ENCODE measurements around the gene CCDC85A. TPM values are rescaled to one million over a fixed set of nuclear protein-coding genes. Genes with fewer than 3 reads are reported as not detected.

Gene CCDC85A
- total RNA-seq, 6 donors from 2014 or later: 11.6 to 41.7 (median 26.1) TPM

DNA sequence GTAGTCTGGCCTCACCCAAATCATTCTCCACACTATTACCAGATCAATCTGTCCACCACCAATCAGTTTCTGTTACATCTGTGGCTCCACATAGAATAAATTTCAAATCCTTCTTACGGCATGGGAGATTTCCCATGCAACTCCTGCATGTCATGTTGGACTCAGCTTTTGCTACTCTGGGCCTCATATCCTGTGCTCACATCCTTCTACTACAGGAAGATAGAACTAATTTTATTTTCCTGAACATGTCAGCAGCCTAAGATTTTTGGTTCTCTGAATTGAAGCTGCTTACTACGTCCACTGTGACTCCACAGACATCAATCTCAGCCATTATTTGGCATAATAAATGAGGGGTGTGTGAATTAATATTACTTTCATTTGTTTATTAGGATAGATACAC is 181.1 kb downstream of the CCDC85A start:
- TF ChIP-seq, protein P1, sequence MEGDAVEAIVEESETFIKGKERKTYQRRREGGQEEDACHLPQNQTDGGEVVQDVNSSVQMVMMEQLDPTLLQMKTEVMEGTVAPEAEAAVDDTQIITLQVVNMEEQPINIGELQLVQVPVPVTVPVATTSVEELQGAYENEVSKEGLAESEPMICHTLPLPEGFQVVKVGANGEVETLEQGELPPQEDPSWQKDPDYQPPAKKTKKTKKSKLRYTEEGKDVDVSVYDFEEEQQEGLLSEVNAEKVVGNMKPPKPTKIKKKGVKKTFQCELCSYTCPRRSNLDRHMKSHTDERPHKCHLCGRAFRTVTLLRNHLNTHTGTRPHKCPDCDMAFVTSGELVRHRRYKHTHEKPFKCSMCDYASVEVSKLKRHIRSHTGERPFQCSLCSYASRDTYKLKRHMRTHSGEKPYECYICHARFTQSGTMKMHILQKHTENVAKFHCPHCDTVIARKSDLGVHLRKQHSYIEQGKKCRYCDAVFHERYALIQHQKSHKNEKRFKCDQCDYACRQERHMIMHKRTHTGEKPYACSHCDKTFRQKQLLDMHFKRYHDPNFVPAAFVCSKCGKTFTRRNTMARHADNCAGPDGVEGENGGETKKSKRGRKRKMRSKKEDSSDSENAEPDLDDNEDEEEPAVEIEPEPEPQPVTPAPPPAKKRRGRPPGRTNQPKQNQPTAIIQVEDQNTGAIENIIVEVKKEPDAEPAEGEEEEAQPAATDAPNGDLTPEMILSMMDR (IDR thresholded peaks at IDR 0.05): no peak
- TF ChIP-seq POLR2A (IDR thresholded peaks at IDR 0.05) (no peak), POLR2AphosphoS5 (IDR thresholded peaks at IDR 0.05) (no peak), EP300 (IDR thresholded peaks at IDR 0.05) (no peak)
- H3K27me3 ChIP-seq: no peaks in the 10 kb centered on the region
- no peak overlapping the region for H3K4me3 ChIP-seq
- H3K9me3 ChIP-seq: no peaks in the 10 kb centered on the region
- H3K36me3 ChIP-seq: no peaks in the 10 kb centered on the region
- H3K27ac ChIP-seq: no peak overlapping the region
- DNase-seq (no peak), ATAC-seq (ENCODE audit: low FRiP score in 2 of 2) (no peak)
- H3K4me1 ChIP-seq: no peaks in the 10 kb centered on the region
- WGBS, 2 donors: 61 to 62% methylated on average over 2 of the region's 2 CpGs

DNA sequence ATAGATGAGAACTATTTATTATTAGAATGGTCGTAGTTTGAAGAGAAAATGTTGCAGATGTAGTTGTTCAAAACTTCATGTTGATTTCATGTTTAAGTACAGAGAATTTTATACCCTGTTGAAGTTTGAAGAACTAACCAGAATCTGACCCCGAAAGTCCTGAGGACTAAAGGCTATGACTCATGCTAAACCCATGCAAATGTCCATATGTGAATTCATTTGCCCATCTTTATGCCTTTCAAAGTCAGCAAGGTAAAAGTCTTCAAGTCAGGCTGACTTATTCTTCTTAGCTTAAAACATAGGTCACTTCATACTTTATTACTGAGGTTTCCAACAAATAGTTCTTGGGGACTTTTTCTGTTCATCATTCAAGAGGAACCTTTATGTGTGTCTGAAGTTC is 185.5 kb downstream of the CCDC85A start:
- no peaks in the 10 kb centered on the region for H3K27me3 ChIP-seq
- H3K36me3 ChIP-seq: no peaks in the 10 kb centered on the region
- DNase-seq (no peak), ATAC-seq (ENCODE audit: low FRiP score in 2 of 2) (no peak)
- no peak overlapping the region for H3K4me3 ChIP-seq
- WGBS, 2 donors: 93 to 95% methylated on average over 2 of the region's 2 CpGs
- H3K9me3 ChIP-seq: no peaks in the 10 kb centered on the region
- no peaks in the 10 kb centered on the region for H3K4me1 ChIP-seq
- TF ChIP-seq POLR2AphosphoS5 (IDR thresholded peaks at IDR 0.05): no peak
- TF ChIP-seq EP300 (IDR thresholded peaks at IDR 0.05): no peak
- no peak overlapping the region for H3K27ac ChIP-seq

DNA sequence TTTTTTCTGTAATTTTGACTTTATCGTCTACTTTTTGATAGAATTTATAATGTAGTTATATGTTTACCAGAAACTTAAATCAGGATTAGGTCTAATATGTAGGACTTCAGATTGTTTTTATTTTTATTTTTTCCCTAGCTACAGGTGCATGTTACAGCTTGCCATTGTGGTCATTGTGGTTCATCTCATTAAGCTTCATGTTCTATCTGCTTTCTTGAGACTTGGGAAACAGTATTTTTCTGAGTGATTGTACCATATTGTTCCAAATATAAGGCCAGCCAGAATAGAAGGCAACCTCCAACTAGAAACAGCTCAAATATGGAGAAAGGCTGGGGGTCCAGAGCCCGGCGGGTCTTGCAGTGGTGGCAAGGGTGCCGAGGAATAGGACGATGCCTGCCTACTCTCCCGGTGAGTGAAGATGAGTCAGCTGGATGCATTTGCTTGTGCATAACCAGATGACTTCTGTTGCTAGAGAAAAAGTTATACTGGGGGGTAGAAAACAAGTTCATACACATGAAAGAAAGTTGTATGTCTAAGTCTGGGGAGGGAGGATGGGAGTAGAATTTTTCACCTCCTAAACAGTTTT is 188.4 kb downstream of the CCDC85A start:
- no peaks in the 10 kb centered on the region for H3K9me3 ChIP-seq
- DNase-seq (peak in 1 of 2 donors; percentile 1), ATAC-seq (ENCODE audit: low FRiP score in 2 of 2) (no peak)
- H3K4me3 ChIP-seq: no peak overlapping the region
- TF ChIP-seq, protein P1 (IDR thresholded peaks at IDR 0.05): no peak
- no peak for TF ChIP-seq POLR2A (IDR thresholded peaks at IDR 0.05)
- no peak for TF ChIP-seq POLR2AphosphoS5 (IDR thresholded peaks at IDR 0.05)
- no peak for TF ChIP-seq EP300 (IDR thresholded peaks at IDR 0.05)
- H3K36me3 ChIP-seq: no peaks in the 10 kb centered on the region
- no peaks in the 10 kb centered on the region for H3K4me1 ChIP-seq
- H3K27ac ChIP-seq: no peak overlapping the region
- H3K27me3 ChIP-seq: no peaks in the 10 kb centered on the region
- WGBS, 2 donors: 93 to 96% methylated on average over 6 of the region's 6 CpGs

- WGBS, 2 donors: 64 to 82% methylated on average over 1 of the region's 1 CpG
Observed at GRCh38 chr2:56375251-56375650, 191.5 kb downstream of the CCDC85A start.

GRCh38 chr2:56376699-56377665 is 193.2 kb downstream of the CCDC85A start:
- no peaks in the 10 kb centered on the region for H3K27me3 ChIP-seq
- no peaks in the 10 kb centered on the region for H3K36me3 ChIP-seq
- no peak overlapping the region for H3K4me3 ChIP-seq
- no peaks in the 10 kb centered on the region for H3K4me1 ChIP-seq
- DNase-seq (no peak), ATAC-seq (ENCODE audit: low FRiP score in 2 of 2) (no peak)
- no peak for TF ChIP-seq POLR2AphosphoS5 (IDR thresholded peaks at IDR 0.05)
- TF ChIP-seq POLR2A (IDR thresholded peaks at IDR 0.05): no peak
- TF ChIP-seq, protein P1 (IDR thresholded peaks at IDR 0.05): no peak
- TF ChIP-seq EP300 (IDR thresholded peaks at IDR 0.05): no peak
- WGBS, 2 donors: 77 to 91% methylated on average over 2 of the region's 2 CpGs
- peak overlapping the region in 1 of 4 donors; percentile 1 for H3K27ac ChIP-seq
- H3K9me3 ChIP-seq: no peaks in the 10 kb centered on the region

More at GRCh38 chr2:56375251-56375650, 191.5 kb downstream of the CCDC85A start:
- H3K36me3 ChIP-seq: no peaks in the 10 kb centered on the region
- no peaks in the 10 kb centered on the region for H3K27me3 ChIP-seq
- no peak for DNase-seq
- ATAC-seq (ENCODE audit: low FRiP score in 2 of 2): no peak
- no peak overlapping the region for H3K4me3 ChIP-seq
- H3K9me3 ChIP-seq: no peaks in the 10 kb centered on the region
- no peaks in the 10 kb centered on the region for H3K4me1 ChIP-seq
- no peak overlapping the region for H3K27ac ChIP-seq
- TF ChIP-seq, protein P1 (IDR thresholded peaks at IDR 0.05): no peak
- TF ChIP-seq POLR2A (IDR thresholded peaks at IDR 0.05) (no peak), EP300 (IDR thresholded peaks at IDR 0.05) (no peak), POLR2AphosphoS5 (IDR thresholded peaks at IDR 0.05) (no peak)
